HL-60 (cell line): ENCODE measurements around the gene SVOPL.

ENCODE experiments used
- DNase-seq, 2 experiments: peaks; one replicate each; pipeline ENCODE4 v3.0.0-alpha.2; 2010 to 2020; ENCODE audit warnings: low read depth in 1 of 2, low spot score in 1 of 2
- H3K27ac ChIP-seq: fragments of 250-450 bp; sonication (Bioruptor Pico); replicated peaks from 2 replicates; pipeline ENCODE4 v1.5.1; 2020; ENCODE audit warnings: mild to moderate bottlenecking, moderate library complexity
- H3K27me3 ChIP-seq: fragments of 250-450 bp; sonication (Bioruptor Pico); 2 replicates; pipeline ENCODE4 v1.5.1; 2021; ENCODE audit warnings: mild to moderate bottlenecking, moderate library complexity; ENCODE audit not compliant: insufficient read depth, poor library complexity, severe bottlenecking
- H3K4me3 ChIP-seq: replicated peaks from 2 replicates; pipeline ENCODE4 v1.5.1; 2011; ENCODE audit warnings: mild to moderate bottlenecking, control low read depth, low read length; ENCODE audit not compliant: insufficient read depth
- GABPA ChIP-seq: IDR thresholded peaks from 2 replicates; pipeline ENCODE4 v1.6.1; 2012; ENCODE audit warnings: low read depth
- POLR2AphosphoS5 ChIP-seq: IDR thresholded peaks from 2 replicates; pipeline ENCODE4 v1.6.1; 2012; ENCODE audit warnings: low read depth
- SPI1 ChIP-seq: IDR thresholded peaks from 2 replicates; pipeline ENCODE4 v1.6.1; 2012; ENCODE audit warnings: low read depth, mild to moderate bottlenecking, borderline replicate concordance
- TF ChIP-seq, protein P1 (sequence below): IDR thresholded peaks from 2 replicates; pipeline ENCODE4 v1.6.1; 2012; ENCODE audit warnings: low read depth; ENCODE audit not compliant: insufficient replicate concordance
- TF ChIP-seq, protein P2 (sequence below): IDR thresholded peaks from one replicate; pipeline ENCODE4 v1.5.1; 2011; ENCODE audit warnings: low read length, control low read depth, inconsistent platforms; ENCODE audit not compliant: insufficient read depth

The SVOPL gene

DNA sequence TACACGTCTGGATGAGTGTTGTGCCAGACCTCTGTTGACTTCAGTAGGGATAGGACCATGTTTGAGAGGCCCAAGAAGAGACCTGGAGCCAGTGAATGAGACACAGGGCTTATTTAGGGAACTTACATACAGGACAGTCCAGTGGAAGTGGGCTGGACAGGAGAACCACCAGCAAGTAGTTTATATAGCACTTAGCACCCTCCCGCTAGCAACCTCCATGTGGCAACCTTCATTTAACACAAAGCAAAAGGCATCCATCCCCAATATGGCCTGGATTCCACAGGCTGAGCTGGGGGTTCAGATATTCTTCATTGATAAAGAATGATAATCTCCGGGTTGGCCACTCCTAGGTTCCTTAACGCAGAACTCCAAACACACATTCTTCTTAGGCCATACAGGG is 147.4 kb downstream of the SVOPL start:
- H3K4me3 ChIP-seq, result no peak overlapping the region
- H3K27ac ChIP-seq, result no peak overlapping the region
- H3K27me3 ChIP-seq, result no peaks in the 10 kb centered on the region
- TF ChIP-seq GABPA, result no peak
- no peak for TF ChIP-seq SPI1
- TF ChIP-seq POLR2AphosphoS5, result no peak
- TF ChIP-seq, protein P1, sequence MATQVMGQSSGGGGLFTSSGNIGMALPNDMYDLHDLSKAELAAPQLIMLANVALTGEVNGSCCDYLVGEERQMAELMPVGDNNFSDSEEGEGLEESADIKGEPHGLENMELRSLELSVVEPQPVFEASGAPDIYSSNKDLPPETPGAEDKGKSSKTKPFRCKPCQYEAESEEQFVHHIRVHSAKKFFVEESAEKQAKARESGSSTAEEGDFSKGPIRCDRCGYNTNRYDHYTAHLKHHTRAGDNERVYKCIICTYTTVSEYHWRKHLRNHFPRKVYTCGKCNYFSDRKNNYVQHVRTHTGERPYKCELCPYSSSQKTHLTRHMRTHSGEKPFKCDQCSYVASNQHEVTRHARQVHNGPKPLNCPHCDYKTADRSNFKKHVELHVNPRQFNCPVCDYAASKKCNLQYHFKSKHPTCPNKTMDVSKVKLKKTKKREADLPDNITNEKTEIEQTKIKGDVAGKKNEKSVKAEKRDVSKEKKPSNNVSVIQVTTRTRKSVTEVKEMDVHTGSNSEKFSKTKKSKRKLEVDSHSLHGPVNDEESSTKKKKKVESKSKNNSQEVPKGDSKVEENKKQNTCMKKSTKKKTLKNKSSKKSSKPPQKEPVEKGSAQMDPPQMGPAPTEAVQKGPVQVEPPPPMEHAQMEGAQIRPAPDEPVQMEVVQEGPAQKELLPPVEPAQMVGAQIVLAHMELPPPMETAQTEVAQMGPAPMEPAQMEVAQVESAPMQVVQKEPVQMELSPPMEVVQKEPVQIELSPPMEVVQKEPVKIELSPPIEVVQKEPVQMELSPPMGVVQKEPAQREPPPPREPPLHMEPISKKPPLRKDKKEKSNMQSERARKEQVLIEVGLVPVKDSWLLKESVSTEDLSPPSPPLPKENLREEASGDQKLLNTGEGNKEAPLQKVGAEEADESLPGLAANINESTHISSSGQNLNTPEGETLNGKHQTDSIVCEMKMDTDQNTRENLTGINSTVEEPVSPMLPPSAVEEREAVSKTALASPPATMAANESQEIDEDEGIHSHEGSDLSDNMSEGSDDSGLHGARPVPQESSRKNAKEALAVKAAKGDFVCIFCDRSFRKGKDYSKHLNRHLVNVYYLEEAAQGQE, result no peak
- TF ChIP-seq, protein P2, sequence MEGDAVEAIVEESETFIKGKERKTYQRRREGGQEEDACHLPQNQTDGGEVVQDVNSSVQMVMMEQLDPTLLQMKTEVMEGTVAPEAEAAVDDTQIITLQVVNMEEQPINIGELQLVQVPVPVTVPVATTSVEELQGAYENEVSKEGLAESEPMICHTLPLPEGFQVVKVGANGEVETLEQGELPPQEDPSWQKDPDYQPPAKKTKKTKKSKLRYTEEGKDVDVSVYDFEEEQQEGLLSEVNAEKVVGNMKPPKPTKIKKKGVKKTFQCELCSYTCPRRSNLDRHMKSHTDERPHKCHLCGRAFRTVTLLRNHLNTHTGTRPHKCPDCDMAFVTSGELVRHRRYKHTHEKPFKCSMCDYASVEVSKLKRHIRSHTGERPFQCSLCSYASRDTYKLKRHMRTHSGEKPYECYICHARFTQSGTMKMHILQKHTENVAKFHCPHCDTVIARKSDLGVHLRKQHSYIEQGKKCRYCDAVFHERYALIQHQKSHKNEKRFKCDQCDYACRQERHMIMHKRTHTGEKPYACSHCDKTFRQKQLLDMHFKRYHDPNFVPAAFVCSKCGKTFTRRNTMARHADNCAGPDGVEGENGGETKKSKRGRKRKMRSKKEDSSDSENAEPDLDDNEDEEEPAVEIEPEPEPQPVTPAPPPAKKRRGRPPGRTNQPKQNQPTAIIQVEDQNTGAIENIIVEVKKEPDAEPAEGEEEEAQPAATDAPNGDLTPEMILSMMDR, result no peak
- DNase-seq, result no peak

DNA sequence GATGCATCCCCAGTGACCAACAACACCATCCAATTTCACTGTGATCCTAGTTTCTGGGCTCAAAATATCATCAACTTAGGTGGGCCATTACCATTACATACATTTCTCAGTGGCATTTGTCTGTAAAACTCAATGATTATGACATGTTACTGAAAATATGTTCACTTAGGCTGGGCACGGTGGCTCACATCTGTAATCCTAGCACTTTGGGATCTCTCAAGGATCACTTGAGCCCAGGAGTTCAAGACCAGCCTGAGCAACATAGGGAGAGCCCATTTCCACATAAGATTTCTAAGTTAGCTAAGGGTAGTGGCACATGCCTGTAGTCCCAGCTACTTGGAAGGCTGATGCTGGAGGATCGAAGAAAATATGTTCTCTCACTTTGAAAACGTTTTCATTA is 150.1 kb downstream of the SVOPL start:
- DNase-seq, result no peak
- TF ChIP-seq, protein P2, result no peak
- TF ChIP-seq, protein P1, result no peak
- TF ChIP-seq GABPA (no peak), SPI1 (no peak)
- H3K27ac ChIP-seq, result no peak overlapping the region
- H3K4me3 ChIP-seq, result no peak overlapping the region
- H3K27me3 ChIP-seq, result no peaks in the 10 kb centered on the region

DNA sequence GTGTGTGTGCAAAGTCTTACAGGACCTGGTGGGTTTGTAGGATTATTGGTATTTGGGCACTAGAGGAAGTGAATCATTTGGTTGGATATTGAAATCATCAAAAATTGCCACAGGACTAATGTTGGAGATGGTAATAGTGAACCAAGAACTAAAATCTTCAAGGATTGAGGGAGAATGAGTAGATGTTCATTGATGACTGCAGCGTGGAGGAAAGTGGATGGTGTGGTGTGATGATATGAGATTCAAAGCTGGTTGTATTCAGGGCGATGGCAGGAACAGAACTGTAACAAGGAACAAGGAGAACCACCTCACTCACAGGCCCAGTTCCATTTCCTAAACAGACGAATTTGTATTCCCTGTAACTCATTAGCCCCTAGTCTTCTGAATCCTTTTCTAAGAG is 150.8 kb downstream of the SVOPL start:
- DNase-seq, result no peak
- no peak overlapping the region for H3K4me3 ChIP-seq
- no peaks in the 10 kb centered on the region for H3K27me3 ChIP-seq
- TF ChIP-seq, protein P2, result no peak
- TF ChIP-seq SPI1 (no peak), GABPA (no peak), POLR2AphosphoS5 (no peak)
- TF ChIP-seq, protein P1, result no peak
- H3K27ac ChIP-seq, result no peak overlapping the region
